Fibroblast of villous mesenchyme (primary cell): Measurements from ENCODE around the gene PWP2. TPM values are rescaled to one million over a fixed set of nuclear protein-coding genes. Genes with fewer than 3 reads are reported as not detected.

Experiments
- DNase-seq: peaks from one replicate; pipeline ENCODE4 v3.0.0-alpha.2; 2010; ENCODE audit warnings: low read depth
- H3K4me3 ChIP-seq: 2 replicates; pipeline ENCODE4 v1.5.1; 2011; ENCODE audit warnings: low read depth, mild to moderate bottlenecking, low read length
- total RNA-seq: library from RNA; depleted of rRNA; stranded (reverse); fragments of >200 nt; gene quantifications from 2 replicates; pipeline ENCODE4 v1.2.3, GENCODE V29; 2012
- TF ChIP-seq, protein P1 (sequence below): IDR thresholded peaks from 2 replicates; pipeline ENCODE4 v1.5.1; 2012; ENCODE audit warnings: low read depth, mild to moderate bottlenecking, low read length; ENCODE audit not compliant: insufficient read depth

Gene PWP2
- total RNA-seq, 1 donor = 31.5 TPM

DNA sequence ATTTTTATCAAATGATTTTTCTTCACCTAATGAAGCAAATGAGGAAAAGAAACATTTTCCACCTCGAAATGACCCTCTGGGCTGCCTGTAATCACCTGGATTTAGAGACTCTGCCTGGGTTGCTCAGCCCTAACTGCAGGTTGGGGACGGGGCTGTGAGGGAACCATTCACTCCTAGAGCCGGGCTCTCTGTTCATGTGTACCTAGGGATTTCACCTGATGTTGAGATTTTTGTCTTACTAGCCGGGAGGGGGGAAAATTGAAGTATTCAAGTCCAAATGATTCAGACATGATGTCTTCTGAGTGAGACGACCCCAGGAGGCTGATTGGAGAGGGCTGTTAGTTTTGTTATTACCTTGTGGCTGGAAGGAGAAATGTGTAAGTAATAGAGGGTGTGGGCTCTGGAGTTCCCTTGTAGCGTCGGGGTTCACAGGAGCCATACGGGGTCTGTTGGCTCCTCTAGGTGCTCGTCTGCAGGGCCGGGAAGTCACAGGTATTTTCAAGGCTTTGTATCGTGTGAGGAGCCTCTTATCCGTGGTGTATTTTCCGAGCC is 42.3 kb upstream of the PWP2 start:
- TF ChIP-seq, protein P1, sequence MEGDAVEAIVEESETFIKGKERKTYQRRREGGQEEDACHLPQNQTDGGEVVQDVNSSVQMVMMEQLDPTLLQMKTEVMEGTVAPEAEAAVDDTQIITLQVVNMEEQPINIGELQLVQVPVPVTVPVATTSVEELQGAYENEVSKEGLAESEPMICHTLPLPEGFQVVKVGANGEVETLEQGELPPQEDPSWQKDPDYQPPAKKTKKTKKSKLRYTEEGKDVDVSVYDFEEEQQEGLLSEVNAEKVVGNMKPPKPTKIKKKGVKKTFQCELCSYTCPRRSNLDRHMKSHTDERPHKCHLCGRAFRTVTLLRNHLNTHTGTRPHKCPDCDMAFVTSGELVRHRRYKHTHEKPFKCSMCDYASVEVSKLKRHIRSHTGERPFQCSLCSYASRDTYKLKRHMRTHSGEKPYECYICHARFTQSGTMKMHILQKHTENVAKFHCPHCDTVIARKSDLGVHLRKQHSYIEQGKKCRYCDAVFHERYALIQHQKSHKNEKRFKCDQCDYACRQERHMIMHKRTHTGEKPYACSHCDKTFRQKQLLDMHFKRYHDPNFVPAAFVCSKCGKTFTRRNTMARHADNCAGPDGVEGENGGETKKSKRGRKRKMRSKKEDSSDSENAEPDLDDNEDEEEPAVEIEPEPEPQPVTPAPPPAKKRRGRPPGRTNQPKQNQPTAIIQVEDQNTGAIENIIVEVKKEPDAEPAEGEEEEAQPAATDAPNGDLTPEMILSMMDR = no peak
- no peak for DNase-seq
- no peak overlapping the region for H3K4me3 ChIP-seq

DNA sequence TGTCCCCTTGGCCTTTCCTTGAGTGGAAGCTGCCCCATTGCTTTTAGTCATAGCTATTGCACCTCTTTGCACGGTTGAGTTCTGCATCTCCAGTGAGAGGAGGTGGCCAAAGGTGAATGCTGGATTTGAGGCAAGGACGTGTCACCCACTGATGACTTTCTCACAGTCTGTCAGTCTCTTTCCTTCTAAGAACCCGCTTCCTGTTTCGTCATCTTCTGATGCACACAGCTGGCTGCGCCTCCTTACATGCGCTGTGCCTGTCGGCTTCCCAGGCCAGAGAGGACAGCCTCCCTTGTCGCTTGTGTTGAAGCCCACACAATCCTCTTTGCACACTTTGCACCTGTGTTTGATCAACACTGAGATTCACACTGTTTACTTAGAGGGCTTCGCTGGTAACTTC is 41.8 kb upstream of the PWP2 start:
- TF ChIP-seq, protein P1 = no peak
- H3K4me3 ChIP-seq = no peak overlapping the region
- DNase-seq = peak; percentile 85

DNA sequence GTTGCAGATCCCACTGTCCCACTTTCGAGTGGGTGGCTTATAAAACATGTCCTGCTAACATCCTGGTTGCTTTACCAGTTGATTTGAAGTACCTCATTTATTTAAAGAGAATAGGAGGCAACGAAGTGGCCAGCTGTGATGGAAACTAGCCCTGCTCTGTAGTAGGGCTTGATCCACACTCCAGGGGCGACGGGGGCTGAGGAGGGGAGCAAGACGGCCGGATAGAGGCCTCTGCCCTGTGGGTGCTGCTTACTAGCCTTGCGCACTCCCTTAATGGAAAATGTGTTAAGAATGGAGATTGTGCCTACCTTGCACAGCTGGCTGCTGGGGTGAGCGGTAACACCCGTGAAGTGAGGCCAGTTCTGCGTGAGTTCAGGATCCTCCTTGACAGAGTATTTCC is 41.1 kb upstream of the PWP2 start:
- no peak overlapping the region for H3K4me3 ChIP-seq
- TF ChIP-seq, protein P1 = no peak
- DNase-seq = no peak

DNA sequence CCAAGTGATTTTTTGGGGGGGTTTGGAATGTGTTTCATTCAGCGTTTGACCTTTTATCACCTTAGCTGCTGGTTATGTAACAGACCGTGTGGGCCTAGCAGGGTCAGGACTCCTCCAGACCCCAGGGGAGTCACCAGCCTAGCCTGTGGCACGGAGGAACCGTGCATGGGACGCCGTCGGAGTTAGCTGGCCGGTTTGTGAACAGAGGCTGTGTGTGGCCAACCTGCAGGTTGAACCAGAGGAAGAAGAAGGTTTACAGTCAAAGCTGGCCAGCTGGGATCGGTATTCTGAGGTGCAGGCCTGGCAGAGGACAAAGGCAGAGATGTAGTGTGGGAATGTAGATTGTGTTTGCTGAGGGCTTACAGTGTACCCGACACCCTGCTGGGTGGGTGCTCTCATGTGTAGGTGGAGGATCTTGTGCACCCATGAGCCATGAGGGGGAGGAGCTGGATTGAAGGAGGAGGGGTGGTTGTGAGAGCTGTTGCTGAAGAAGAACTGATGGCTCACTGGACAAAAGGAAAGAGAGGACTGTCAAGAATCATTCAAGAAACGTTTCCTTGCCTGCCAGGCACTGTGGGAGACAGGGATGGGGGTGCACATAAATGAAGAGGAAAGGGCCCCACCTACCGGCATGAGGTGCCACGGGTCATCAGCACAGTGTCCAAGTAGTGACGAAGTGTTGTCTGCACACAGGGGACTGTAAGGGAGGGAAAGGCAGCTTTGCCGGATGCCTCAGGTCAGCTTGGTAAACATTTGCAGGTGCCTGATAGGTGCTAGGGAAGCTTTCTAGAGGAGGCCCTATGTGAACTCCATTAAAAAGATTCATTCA is 40.0 kb upstream of the PWP2 start:
- peak; percentile 3 for DNase-seq
- TF ChIP-seq, protein P1 = peak; percentile 12
- no peak overlapping the region for H3K4me3 ChIP-seq

DNA sequence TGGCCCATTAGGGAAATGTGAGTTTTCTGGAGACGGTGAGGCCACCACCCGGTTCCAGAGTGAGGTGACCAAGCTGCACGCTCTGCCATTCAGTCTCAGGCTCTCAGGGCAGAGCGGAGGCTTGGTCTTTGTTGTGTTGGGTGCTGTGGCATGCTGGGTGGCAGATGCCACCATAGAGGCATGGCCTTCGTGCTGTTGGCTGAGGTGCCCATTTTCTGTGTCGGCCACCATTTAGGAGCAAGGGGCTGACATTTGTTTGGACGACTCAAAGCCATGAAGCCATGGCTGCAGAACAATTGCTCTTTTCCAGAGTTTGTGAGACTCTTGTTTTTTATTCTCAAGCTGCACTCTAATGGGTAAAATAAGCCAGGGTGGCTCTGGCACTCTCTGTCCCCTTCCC is 36.8 kb upstream of the PWP2 start:
- no peak for DNase-seq
- TF ChIP-seq, protein P1 = no peak
- no peak overlapping the region for H3K4me3 ChIP-seq

DNA sequence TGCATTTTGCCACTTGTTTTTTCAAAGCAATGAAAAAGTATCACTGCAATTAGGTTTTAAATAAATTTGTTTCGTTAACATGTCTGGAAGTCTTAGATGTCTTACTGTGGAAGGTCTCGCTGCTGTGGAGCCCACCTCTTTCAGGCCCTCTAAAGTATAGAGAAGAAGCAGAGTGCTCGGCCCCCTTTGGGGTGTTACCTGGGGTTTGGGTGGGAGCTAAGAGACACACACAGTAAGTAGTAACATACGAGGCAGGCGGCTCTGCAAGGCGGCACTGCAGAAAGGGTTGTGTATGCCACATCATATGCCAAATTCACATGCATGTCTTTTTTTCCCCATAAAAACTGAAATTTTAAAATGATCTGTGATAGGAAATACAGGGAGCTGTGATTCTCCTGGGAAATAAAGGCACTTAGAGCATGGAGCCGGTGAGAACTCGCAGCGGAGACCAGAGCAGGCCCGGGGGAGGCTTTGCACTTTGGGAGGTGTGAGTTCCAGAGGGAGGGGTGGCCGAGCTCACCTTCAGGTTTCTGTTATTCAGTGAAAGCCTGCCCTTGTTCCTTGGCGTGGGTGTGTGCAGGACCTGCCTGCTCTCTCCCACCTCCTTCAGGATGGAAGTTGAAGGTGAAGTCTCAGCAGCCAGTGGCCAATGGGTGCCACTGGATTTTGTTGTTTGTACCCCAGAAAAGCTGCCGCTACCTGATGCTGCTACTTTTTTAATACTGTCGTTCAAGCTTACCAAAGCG is 35.7 kb upstream of the PWP2 start:
- DNase-seq = no peak
- TF ChIP-seq, protein P1 = peak; percentile 8
- no peak overlapping the region for H3K4me3 ChIP-seq
